Measurements from ENCODE around the gene TPSD1. TPM values are rescaled to one million over a fixed set of nuclear protein-coding genes. Genes with fewer than 3 reads are reported as not detected.
"Not testable (repeated sequence)": the region's sequence is repeated elsewhere in the genome, so short reads cannot be mapped to it uniquely, and the experiment has no call there.

The TPSD1 gene
- under 1 TPM in 1 of 3 donors, not detected in 2; 0.95 TPM for polyA plus RNA-seq (ENCODE audit: insufficient read length in 3 of 3)
- long read RNA-seq, donor 1, result 0 reads
- long read RNA-seq, donor 2, result 0 reads
- long read RNA-seq, donor 3, result 0 reads
- long read RNA-seq, donor 4, result 0 reads
- long read RNA-seq, donor 5, result 0 reads
- long read RNA-seq, donor 6, result 0 reads
- long read RNA-seq, donor 7, result 0 reads
- long read RNA-seq, donor 8, result 0 reads
- long read RNA-seq, donor 9, result 0 reads
- long read RNA-seq, donor 10, result 0 reads
- long read RNA-seq, donor 11, result 0 reads
- long read RNA-seq, donor 12, result 0 reads
- long read RNA-seq, donor 13, result 0 reads
- long read RNA-seq, donor 14, result 0 reads
- long read RNA-seq, donor 15, result 0 reads
- long read RNA-seq, donor 16, result 0 reads

DNA sequence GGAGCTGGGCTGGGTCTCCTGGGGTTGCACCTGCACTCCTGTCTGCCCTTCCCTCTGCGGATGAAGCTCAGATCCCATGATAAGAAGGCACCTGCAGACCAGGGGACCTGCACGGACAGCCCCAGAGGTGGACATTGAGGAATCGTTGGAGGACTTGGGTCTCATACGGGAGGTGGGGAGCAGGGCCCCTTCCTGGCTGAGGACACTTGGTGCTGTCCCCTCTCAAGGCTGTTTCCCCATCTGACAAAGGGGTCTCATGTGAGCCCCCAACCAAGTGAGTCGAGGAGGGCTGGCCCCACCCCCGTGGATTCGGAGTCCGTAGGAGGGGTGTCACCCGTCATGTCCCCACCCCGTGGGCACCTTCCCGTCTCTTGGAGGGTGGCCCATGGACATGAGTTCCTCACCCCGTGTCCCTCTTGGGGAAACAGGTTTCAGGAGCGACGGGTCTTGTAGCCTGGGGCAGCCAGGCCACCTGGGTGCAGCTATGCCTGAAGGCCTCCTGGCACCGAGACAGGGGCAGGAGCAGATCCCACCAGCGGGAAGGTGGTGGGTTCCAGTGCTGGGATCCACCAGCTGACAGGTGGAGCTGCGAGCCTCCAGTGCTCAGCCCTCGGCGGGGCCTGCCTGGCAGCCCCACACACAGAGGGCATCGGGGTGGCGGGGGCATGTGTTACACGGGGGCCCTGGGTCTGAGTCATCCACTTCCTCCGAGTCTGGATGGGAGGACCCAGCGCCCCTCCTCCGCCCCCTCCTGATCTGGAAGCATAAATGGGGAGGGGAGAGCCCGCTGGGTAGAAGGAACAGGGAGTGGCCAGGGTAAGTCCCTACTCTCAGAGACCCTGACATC lies at the start of gene TPSD1:
Gene TPSD1, plus strand, starts transcription at position 794 of the 847 bp plus-strand sequence. CDS start 212 bp downstream, outside the sequence.
- not testable (repeated sequence) for DNase-seq (ENCODE audit: extremely low read depth in 1 of 11, low read depth in 9 of 11, low spot score in 4 of 11)

DNA sequence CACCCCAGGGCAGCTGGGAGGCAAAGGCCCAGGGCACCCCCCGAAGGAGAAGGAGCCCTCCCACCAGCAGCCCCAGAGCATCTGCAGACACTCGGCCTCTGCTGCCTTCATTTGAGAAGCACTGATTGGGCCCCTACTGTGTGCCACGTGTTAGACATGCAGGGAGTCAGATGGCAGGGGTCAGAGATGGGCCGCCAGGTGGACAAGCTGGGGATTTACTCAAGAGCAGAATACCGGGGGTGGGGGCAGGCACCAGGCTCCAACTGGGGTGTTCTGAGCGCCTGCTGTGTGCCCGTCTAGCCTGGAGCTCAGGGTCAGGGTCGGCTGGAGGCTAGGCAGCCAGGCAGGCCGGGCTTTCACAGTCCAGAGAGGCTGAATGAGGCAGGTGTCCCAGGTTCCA lies 49.5 kb upstream of the TPSD1 start:
- no peak for DNase-seq (ENCODE audit: extremely low read depth in 1 of 11, low read depth in 9 of 11, low spot score in 4 of 11)

DNA sequence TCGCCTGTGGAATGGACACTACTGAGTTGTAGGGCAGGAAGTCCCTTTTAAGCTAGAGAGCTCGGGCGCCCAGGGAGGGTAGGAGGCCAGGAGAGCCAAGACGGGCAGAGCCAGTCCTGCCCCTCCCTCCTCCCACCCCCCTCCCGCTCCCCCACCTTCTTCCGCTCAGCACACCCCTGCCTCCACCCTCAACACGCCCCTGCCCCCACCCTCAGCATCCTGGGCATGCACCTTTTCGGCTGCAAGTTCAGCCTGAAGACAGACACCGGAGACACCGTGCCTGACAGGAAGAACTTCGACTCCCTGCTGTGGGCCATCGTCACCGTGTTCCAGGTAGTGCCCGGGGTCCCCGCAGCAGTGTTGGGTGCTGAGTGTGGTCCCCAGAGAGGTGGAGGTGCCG lies 49.1 kb upstream of the TPSD1 start:
- DNase-seq (ENCODE audit: extremely low read depth in 1 of 11, low read depth in 9 of 11, low spot score in 4 of 11), result no peak

DNA sequence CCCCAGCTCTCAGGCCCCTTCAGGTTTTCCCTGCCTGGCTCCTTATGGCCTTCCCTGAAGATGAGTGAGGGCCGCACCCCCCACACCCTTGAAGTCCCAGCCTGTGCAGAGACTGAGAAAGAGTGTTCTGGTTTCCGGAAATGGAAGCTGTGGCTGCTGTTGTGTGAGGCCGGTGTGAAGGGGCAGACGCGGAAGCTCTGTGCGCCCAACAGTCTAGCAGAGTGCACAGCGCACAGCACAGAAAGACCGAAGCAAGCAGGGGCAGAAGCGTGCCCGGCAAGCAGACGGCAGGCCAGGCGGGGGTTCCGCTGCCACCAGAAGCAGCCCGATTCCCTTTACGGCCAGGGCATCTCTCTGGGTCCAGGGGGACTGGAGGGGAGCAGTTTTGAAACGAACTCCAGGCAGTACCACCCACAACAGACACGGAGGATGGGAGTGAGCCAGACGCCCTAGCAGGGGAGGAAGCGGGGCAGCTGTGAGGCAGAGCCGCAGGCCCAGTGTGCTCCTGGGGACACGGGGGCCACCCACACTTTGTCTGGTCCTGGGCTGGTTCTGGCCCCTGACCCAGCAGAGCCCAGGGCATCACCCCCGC lies 47.5 kb upstream of the TPSD1 start:
- DNase-seq (ENCODE audit: extremely low read depth in 1 of 11, low read depth in 9 of 11, low spot score in 4 of 11), result no peak

DNA sequence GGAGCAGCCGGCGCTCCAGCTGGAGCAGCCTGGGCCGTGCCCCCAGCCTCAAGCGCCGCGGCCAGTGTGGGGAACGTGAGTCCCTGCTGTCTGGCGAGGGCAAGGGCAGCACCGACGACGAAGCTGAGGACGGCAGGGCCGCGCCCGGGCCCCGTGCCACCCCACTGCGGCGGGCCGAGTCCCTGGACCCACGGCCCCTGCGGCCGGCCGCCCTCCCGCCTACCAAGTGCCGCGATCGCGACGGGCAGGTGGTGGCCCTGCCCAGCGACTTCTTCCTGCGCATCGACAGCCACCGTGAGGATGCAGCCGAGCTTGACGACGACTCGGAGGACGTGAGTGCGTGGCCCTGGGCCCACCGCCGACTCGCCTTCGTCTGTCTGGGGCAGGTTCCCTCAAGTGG lies 46.8 kb upstream of the TPSD1 start:
- DNase-seq (ENCODE audit: extremely low read depth in 1 of 11, low read depth in 9 of 11, low spot score in 4 of 11), result no peak

DNA sequence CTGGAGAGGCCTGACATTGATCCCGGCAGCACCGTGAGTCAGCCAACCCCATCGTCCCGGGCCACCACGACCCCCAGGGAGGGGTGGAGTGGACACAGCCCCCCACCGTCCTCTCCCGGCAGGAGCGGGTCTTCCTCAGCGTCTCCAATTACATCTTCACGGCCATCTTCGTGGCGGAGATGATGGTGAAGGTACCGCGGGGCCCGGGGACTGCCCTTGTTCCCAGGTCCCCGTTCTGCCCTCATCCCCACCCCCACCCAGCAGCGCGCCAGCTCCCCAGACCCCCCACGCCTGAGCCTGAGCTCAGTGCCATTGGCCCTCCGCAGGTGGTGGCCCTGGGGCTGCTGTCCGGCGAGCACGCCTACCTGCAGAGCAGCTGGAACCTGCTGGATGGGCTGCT lies 45.4 kb upstream of the TPSD1 start:
- no peak for DNase-seq (ENCODE audit: extremely low read depth in 1 of 11, low read depth in 9 of 11, low spot score in 4 of 11)

DNA sequence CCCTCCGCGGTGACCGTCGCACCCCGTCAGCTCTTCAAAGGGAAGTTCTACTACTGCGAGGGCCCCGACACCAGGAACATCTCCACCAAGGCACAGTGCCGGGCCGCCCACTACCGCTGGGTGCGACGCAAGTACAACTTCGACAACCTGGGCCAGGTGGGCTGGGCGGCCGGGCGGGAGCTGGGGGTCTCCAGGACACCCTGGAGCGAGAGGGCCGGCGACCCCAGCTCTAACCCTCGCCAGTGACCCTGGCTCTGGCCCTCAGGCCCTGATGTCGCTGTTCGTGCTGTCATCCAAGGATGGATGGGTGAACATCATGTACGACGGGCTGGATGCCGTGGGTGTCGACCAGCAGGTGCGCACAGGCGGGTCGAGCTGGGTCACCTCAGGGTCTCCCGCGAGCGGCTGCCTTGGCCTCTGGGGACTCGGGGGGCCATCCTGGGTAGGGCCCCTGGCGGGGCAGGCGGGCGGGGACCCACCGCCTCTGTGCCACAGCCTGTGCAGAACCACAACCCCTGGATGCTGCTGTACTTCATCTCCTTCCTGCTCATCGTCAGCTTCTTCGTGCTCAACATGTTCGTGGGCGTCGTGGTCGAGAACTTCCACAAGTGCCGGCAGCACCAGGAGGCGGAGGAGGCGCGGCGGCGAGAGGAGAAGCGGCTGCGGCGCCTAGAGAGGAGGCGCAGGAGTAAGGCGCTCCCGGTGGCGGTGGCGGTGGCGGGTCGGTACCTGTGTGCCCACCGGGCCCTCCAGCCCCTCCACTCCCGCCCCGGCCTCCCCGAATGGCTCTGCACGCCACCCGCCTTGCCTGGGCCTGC lies 44.2 kb upstream of the TPSD1 start:
- DNase-seq (ENCODE audit: extremely low read depth in 1 of 11, low read depth in 9 of 11, low spot score in 4 of 11), result no peak

DNA sequence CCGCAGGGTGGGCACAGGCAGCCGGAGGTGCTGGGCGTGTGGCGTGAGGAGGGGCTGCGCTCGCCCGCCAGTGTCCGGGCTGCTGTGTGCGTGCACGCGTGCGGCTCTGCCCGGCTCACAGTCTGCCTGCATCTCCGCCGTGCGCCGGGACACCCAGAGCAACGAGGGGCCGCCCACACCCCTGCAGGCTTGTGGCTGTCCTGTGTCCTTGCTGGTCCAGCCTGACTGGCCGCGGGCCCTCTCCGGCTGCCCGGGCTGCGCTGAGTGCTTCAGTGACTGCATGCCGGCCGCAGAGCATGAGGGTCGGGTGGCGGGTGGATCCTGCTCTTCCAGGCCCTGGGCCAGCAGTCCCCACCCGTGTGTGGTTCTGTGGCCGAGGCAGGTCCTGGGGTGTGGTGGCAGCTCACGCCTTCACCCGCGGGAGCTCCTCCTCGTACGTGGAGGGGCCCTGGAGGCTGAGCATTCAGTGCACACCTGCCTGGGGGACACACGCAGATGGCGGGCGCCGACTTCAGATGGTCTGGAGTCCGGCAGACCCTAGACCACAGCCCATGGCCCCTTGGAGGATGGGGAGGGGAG lies 43.2 kb upstream of the TPSD1 start:
- no peak for DNase-seq (ENCODE audit: extremely low read depth in 1 of 11, low read depth in 9 of 11, low spot score in 4 of 11)

DNA sequence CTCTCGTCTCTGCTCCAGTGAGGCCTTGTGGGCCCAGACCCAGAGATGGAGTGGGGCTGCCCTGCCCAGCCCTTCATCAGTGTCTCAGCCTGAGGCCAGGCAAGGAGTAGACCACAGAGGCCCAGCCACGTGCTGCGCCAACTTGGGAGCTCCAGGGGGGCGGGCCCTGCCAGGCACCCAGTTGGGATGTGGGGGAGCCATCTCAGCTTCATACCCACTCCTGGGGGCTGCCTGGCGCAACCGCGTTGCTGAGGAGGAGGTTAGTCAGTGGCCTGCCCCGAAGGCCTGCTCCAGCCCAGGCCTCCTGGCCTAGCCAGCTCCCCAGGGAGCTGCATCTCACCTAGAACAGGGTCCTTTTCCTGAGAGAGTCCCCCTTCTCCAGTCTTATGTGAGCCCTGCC lies 42.6 kb upstream of the TPSD1 start:
- no peak for DNase-seq (ENCODE audit: extremely low read depth in 1 of 11, low read depth in 9 of 11, low spot score in 4 of 11)

DNA sequence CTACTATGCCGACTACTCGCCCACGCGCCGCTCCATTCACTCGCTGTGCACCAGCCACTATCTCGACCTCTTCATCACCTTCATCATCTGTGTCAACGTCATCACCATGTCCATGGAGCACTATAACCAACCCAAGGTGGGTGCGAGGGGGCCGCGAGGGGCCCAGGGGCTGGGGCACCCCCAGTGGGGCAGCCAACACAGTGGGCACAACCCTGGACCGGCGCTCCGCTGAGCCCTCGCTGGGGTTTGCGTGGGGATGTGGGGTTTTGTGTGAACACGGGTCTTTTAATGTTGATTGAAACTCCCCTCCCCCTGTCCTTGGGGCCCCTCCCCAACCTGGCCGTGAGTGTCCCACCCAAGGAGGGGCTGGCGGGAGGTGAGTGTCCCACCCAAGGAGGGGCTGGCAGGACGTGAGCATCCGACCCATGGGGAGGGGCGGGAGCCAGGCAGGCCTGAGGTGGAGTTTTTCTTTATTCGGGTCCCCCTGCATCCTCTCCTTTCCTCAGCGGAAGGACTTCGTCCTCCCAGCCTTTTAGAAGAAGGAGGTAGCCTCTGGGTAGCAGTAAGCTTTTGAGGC lies 42.0 kb upstream of the TPSD1 start:
- no peak for DNase-seq (ENCODE audit: extremely low read depth in 1 of 11, low read depth in 9 of 11, low spot score in 4 of 11)

DNA sequence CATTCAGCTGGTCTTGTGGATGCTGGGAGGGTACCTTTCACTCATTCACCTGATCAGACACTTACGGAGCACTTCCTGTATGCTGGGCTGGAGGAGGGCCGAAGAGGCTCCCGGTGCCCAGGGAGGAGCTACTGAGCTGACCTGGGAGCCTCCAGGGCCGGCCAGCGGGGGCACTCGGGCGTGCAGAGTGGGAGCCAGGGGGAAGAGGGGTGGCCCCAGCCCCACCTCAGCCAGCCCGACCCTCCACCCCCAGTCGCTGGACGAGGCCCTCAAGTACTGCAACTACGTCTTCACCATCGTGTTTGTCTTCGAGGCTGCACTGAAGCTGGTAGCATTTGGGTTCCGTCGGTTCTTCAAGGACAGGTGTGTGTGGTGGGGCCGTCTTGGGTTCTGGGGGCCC lies 41.1 kb upstream of the TPSD1 start:
- DNase-seq (ENCODE audit: extremely low read depth in 1 of 11, low read depth in 9 of 11, low spot score in 4 of 11), result no peak

DNA sequence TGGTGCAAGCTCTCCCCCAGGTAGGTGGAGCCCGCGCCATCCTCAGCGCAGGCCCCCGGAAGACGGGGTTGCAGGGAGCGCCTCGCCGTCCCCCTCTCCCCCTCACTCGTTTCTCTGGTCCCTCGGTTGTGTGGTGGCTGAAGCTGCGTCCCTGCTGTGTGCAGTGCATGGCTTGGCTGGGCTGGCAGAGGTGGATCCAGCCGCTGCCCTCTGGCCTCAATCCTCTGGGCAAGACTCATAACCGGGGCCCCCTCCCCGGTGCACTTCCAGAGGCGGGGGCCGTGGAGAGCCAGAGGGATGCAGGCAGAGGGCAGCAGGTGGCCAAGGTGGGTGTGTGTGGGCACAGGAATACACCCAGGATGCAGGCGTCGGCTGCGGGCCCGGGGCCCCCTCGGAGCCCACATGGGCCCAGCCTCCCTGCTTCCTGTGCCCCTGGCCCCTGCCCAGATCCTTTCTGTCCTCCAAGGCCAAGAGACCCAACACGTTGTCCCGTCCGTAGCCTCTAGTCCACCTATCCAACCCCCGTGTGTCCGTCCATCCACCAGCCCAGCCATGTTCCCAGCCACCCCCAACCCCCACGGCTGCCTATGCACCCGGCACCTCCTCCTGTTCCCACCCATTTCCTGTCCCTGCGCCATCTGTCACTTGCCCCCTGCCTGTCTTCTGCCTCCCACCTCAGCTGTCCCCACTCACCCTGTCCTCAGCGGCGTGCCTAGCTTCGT lies 40.1 kb upstream of the TPSD1 start:
- DNase-seq (ENCODE audit: extremely low read depth in 1 of 11, low read depth in 9 of 11, low spot score in 4 of 11), result no peak

DNA sequence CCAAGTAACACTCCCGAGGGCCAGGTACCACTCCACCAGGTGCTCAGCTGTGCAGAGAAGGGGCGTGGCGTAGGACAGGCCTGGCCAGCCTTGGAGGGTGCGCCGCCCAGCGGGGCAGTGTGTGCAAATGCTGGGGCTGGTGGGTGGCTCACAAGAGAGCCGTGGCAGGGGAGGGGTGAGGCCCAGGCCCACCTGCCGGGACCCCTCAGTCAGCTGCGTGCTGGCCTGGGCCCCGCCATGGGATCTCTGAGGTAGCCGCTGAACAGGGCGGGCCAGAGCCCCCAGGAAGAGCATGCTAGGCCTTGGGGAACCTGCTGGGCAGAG lies 39.6 kb upstream of the TPSD1 start:
- no peak for DNase-seq (ENCODE audit: extremely low read depth in 1 of 11, low read depth in 9 of 11, low spot score in 4 of 11)

DNA sequence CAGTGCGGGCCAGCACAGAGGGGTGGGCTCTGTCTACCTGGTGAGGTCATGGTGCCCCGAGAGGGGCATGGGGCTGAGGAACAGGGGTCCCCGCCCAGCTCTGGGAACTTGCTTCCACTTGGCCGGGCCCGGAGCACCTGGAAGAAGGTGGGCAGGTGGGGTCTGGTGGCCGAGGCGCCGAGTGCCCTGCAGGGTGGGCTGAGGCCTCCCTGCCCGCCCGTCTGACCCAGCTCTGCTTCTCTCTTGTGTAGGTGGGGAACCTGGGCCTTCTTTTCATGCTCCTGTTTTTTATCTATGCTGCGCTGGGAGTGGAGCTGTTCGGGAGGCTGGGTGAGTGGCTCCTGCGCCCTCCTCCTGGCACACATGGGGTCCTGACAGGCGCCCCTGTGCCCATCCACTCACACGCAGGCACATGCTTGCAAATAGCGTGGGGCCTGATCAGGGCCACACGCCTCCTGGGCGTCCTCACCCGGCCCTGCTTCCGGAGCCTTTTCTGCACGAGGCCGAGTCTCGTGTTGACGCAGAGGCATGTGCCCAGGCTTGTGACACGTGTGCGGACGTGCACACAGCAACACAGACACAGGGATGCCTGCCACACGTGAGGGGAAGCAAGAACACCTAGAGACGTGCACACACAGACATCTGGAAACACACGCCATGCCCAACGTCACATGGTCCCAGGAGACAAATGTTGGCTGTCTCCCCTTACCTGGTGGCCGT lies 39.0 kb upstream of the TPSD1 start:
- no peak for DNase-seq (ENCODE audit: extremely low read depth in 1 of 11, low read depth in 9 of 11, low spot score in 4 of 11)

DNA sequence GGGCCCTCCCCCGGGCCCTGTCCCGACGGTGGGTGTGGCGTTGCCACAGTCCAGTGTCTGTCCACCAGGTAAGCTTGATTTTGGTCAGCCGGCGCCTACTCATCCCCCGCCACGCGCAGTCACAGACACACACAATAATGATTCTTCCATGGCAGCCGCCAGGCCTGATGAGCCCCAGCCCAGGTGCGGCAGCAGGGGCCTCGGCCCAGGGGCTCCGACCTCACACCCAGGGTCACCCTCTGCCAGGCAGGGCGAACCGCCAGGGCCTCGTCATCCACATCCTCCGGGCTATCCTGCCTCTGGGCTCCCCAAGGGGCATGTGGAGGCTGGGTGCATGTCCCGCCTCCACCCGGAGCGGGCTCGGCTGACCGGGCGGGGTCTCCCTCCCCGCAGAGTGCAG lies 38.3 kb upstream of the TPSD1 start:
- no peak for DNase-seq (ENCODE audit: extremely low read depth in 1 of 11, low read depth in 9 of 11, low spot score in 4 of 11)

DNA sequence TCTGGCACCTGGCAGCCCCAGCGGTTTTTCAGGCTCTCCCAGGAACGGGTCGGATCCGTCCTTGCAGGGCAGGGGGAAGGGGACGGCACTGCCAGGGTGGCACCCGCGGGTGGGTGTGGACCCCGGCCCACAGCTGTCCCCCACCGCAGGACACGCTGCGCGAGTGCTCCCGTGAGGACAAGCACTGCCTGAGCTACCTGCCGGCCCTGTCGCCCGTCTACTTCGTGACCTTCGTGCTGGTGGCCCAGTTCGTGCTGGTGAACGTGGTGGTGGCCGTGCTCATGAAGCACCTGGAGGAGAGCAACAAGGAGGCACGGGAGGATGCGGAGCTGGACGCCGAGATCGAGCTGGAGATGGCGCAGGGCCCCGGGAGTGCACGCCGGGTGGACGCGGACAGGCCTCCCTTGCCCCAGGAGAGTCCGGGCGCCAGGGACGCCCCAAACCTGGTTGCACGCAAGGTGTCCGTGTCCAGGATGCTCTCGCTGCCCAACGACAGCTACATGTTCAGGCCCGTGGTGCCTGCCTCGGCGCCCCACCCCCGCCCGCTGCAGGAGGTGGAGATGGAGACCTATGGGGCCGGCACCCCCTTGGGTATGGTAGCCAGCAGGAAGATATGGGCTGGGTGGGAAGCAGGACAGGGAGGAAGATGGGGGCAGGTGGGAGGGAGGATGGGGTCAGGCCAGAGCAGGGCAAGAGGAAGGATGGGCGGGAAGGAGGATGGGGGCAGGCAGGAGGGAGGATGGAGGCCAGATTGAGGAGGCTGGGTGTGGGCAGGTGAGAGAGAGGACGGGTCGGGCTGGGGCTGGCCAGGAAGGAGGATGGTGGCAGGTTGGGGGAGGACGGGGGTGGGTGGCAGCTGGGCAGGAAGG lies 37.6 kb upstream of the TPSD1 start:
- DNase-seq (ENCODE audit: extremely low read depth in 1 of 11, low read depth in 9 of 11, low spot score in 4 of 11), result no peak
